HCT116 (cell line): ENCODE results near the gene MPI. TPM values are rescaled to one million over a fixed set of nuclear protein-coding genes. Genes with fewer than 3 reads are reported as not detected.

Source experiments
- ATAC-seq: fragments of 200-7000 bp; cut with Tn5 transposase; 2 replicates; pipeline ENCODE4 v1.9.1; 2020; ENCODE audit warnings: mild to moderate bottlenecking, moderate library complexity
- BruUV-seq: library from RNA; stranded (reverse); fragments of 400-500 nt; replicated peaks from 2 replicates; lab custom pipeline; 2021; lab: Mats Ljungman, UMichigan
- CTCF ChIA-PET: fragments of 300-600 bp; sonication (Branson Sonifier 250); formaldehyde crosslinking; loops from one replicate; lab custom pipeline; 2021; ENCODE audit warnings: antibody characterized with exemption; lab: Charles Lee
- POLR2A ChIA-PET: fragments of 300-600, 350-600 bp; sonication (Branson Sonifier 250); formaldehyde crosslinking; loops from one replicate; lab custom pipeline; 2021; ENCODE audit warnings: antibody characterized with exemption; lab: Charles Lee
- RAD21 ChIA-PET, 2 experiments: fragments of 300-600 bp; sonication (Branson Sonifier 250); formaldehyde crosslinking; loops; one replicate each; lab custom pipeline; 2023; ENCODE audit warnings: low total read pairs in 2 of 2; ENCODE audit not compliant: uncharacterized antibody in 2 of 2, unreplicated experiment in 2 of 2, low non-redundant PET in 1 of 2; lab: Charles Lee
- DNase-seq: peaks from one replicate; pipeline ENCODE4 v3.0.0-alpha.2; 2010; ENCODE audit warnings: low read depth, low spot score
- H2AFZ ChIP-seq: fragments of 200-600 bp; shearing (Covaris generic), sonication (generic); 2 replicates; pipeline ENCODE4 v1.6.1; 2017; ENCODE audit warnings: low read depth, mixed run types, mixed read lengths, antibody characterized with exemption, low read length; ENCODE audit not compliant: poor library complexity, severe bottlenecking
- H3K27ac ChIP-seq: 2 replicates; pipeline ENCODE4 v1.5.1; 2012; ENCODE audit warnings: low read depth, low read length
- H3K27me3 ChIP-seq: fragments of 200-600 bp; sonication (generic); 2 replicates; pipeline ENCODE4 v1.6.1; 2016; ENCODE audit warnings: mixed run types, low read length, mixed read lengths; ENCODE audit not compliant: insufficient read depth
- H3K36me3 ChIP-seq, 2 experiments: fragments of 200-500 bp in 1 of 2; fragments of 200-600 bp in 1 of 2; sonication (Bioruptor generic) in 1 of 2; sonication (generic) in 1 of 2; 2 replicates each; pipeline versions ENCODE4 v1.5.1 to v1.6.1; 2014 to 2016; ENCODE audit warnings: low read length in 2 of 2, inconsistent platforms in 1 of 2, mixed read lengths in 1 of 2, mixed run types in 1 of 2; ENCODE audit not compliant: insufficient read depth in 2 of 2, control insufficient read depth in 1 of 2
- H3K4me1 ChIP-seq, 2 experiments: fragments of 200-600 bp in 1 of 2; sonication (generic) in 1 of 2; 2 replicates each; pipeline versions ENCODE4 v1.5.1 to v1.6.1; 2012 to 2017; ENCODE audit warnings: low read length in 2 of 2, inconsistent platforms in 1 of 2, mild to moderate bottlenecking in 1 of 2, mixed read lengths in 1 of 2, mixed run types in 1 of 2, moderate library complexity in 1 of 2; ENCODE audit not compliant: insufficient read depth in 2 of 2, control insufficient read depth in 1 of 2
- H3K4me2 ChIP-seq: fragments of 200-600 bp; sonication (generic); 2 replicates; pipeline ENCODE4 v1.6.1; 2017; ENCODE audit warnings: mixed run types, low read length, mixed read lengths
- H3K4me3 ChIP-seq, 2 experiments: fragments of 200-600 bp in 1 of 2; sonication (generic) in 1 of 2; replicated peaks in 1 of 2; 2 replicates each; pipeline ENCODE4 v1.5.1; 2011 to 2016; ENCODE audit warnings: low read length in 2 of 2, control low read depth in 1 of 2, low read depth in 1 of 2, mild to moderate bottlenecking in 1 of 2, mixed read lengths in 1 of 2, mixed run types in 1 of 2
- H3K79me2 ChIP-seq: fragments of 200-600 bp; sonication (generic); 2 replicates; pipeline ENCODE4 v1.6.1; 2017; ENCODE audit warnings: mild to moderate bottlenecking, mixed run types, low read length, moderate library complexity, mixed read lengths; ENCODE audit not compliant: insufficient read depth
- H3K9ac ChIP-seq: fragments of 200-600 bp; sonication (generic); 2 replicates; pipeline ENCODE4 v1.6.1; 2016; ENCODE audit warnings: low read length, mixed read lengths
- H3K9me2 ChIP-seq: fragments of 200-600 bp; sonication (generic), shearing (Covaris generic); 2 replicates; pipeline ENCODE4 v1.6.1; 2017; ENCODE audit warnings: mixed run types, mild to moderate bottlenecking, moderate library complexity; ENCODE audit not compliant: insufficient read depth
- H3K9me3 ChIP-seq, 2 experiments: fragments of 200-500 bp in 1 of 2; fragments of 200-600 bp in 1 of 2; sonication (Bioruptor generic) in 1 of 2; sonication (generic) in 1 of 2; 2 replicates each; pipeline ENCODE4 v1.6.1; 2014 to 2017; ENCODE audit warnings: low read length in 2 of 2, mixed read lengths in 2 of 2, inconsistent platforms in 1 of 2, low read depth in 1 of 2, mild to moderate bottlenecking in 1 of 2, mixed run types in 1 of 2, moderate library complexity in 1 of 2; ENCODE audit not compliant: control insufficient read depth in 1 of 2, insufficient read depth in 1 of 2
- H4K20me1 ChIP-seq: fragments of 200-600 bp; sonication (generic), shearing (Covaris generic); 2 replicates; pipeline ENCODE4 v1.6.1; 2017; ENCODE audit warnings: mixed run types, mild to moderate bottlenecking, moderate library complexity; ENCODE audit not compliant: insufficient read depth
- ATF3 ChIP-seq: IDR thresholded peaks from 2 replicates; pipeline ENCODE4 v1.6.1; 2012
- CBX3 ChIP-seq: IDR thresholded peaks from 2 replicates; pipeline ENCODE4 v1.6.1; 2012; ENCODE audit warnings: low read depth
- CEBPB ChIP-seq: IDR thresholded peaks from 2 replicates; pipeline ENCODE4 v1.6.1; 2012; ENCODE audit warnings: low read depth
- CTCF ChIP-seq, 3 experiments: fragments of 200-600 bp in 1 of 3; sonication (generic) in 1 of 3; IDR thresholded peaks in 2 of 3; conservative IDR thresholded peaks in 1 of 3; 2 replicates each; pipeline ENCODE4 v1.5.1; 2012 to 2017; ENCODE audit warnings: low read depth in 2 of 3, low read length in 2 of 3, antibody characterized with exemption in 1 of 3, borderline replicate concordance in 1 of 3, control low read depth in 1 of 3, mild to moderate bottlenecking in 1 of 3, mixed read lengths in 1 of 3, mixed run types in 1 of 3, moderate library complexity in 1 of 3; ENCODE audit not compliant: insufficient read depth in 1 of 3
- EGR1 ChIP-seq: IDR thresholded peaks from 2 replicates; pipeline ENCODE4 v1.6.1; 2012; ENCODE audit warnings: low read depth
- EZH2 ChIP-seq: fragments of 200-600 bp; sonication (generic); IDR thresholded peaks from 2 replicates; pipeline ENCODE4 v1.6.1; 2017; ENCODE audit warnings: antibody characterized with exemption, mixed run types
- EZH2phosphoT487 ChIP-seq: fragments of 200-600 bp; IDR thresholded peaks from 2 replicates; pipeline ENCODE4 v1.6.1; 2018; ENCODE audit warnings: antibody characterized with exemption, borderline replicate concordance
- FOSL1 ChIP-seq: IDR thresholded peaks from 2 replicates; pipeline ENCODE4 v1.6.1; 2012; ENCODE audit warnings: low read depth
- JUND ChIP-seq: IDR thresholded peaks from 2 replicates; pipeline ENCODE4 v1.6.1; 2012
- MAX ChIP-seq: IDR thresholded peaks from 2 replicates; pipeline ENCODE4 v1.6.1; 2012
- POLR2A ChIP-seq: IDR thresholded peaks from 2 replicates; pipeline ENCODE4 v1.7.0; 2011; ENCODE audit warnings: borderline replicate concordance; ENCODE audit not compliant: insufficient read depth, insufficient read length; ENCODE audit errors: extremely low read depth
- POLR2AphosphoS5 ChIP-seq: IDR thresholded peaks from 2 replicates; pipeline ENCODE4 v1.6.1; 2011; ENCODE audit warnings: mild to moderate bottlenecking, low read depth, low read length, moderate library complexity
- REST ChIP-seq: IDR thresholded peaks from 2 replicates; pipeline ENCODE4 v1.6.1; 2012; ENCODE audit warnings: low read depth
- SIN3A ChIP-seq: IDR thresholded peaks from 2 replicates; pipeline ENCODE4 v1.6.1; 2012; ENCODE audit warnings: low read depth
- SP1 ChIP-seq: IDR thresholded peaks from 2 replicates; pipeline ENCODE4 v1.6.1; 2012; ENCODE audit warnings: low read depth
- SRF ChIP-seq: IDR thresholded peaks from 2 replicates; pipeline ENCODE4 v1.6.1; 2012; ENCODE audit warnings: low read depth
- TCF7L2 ChIP-seq: IDR thresholded peaks from 2 replicates; pipeline ENCODE4 v1.7.0; 2011; ENCODE audit warnings: borderline replicate concordance, inconsistent platforms; ENCODE audit not compliant: insufficient read depth, insufficient read length; ENCODE audit errors: extremely low read depth
- YY1 ChIP-seq: IDR thresholded peaks from 2 replicates; pipeline ENCODE4 v1.6.1; 2011; ENCODE audit warnings: low read length, low read depth, moderate library complexity, mild to moderate bottlenecking; ENCODE audit not compliant: insufficient replicate concordance; ENCODE audit errors: extremely low read depth
- ZBTB33 ChIP-seq: IDR thresholded peaks from 2 replicates; pipeline ENCODE4 v1.6.1; 2011; ENCODE audit warnings: mild to moderate bottlenecking, low read length, moderate library complexity; ENCODE audit not compliant: insufficient replicate concordance; ENCODE audit errors: extremely low read depth
- ZFX ChIP-seq: fragments of 450-650 bp; IDR thresholded peaks from 2 replicates; pipeline ENCODE4 v1.6.1; 2017
- intact Hi-C: fragments of 100-400 bp; cut with micrococcal nuclease; formaldehyde crosslinking; loops from 2 replicates; pipeline ENCODE4 v1.10.0; 2022
- total RNA-seq: library from RNA; stranded (reverse); gene quantifications from one replicate; pipeline ENCODE4 v1.2.1, GENCODE V29; 2021; ENCODE audit not compliant: unreplicated experiment

MPI gene
- total RNA-seq, 1 experiment from 2014 or later: 49.7 TPM

- ChIA-PET RAD21 (no interaction called here), POLR2A (interaction anchor here (0.6 kb wide), 1 partner anchor 8 kb away, joined by 3 read pairs; no protein-coding TSS in a partner anchor), CTCF (interaction anchor here (0.5 kb wide), 1 partner anchor 22 kb away, joined by 5 read pairs; no protein-coding TSS in a partner anchor)
- ATAC-seq: no peak
- Histone ChIP-seq H4K20me1 (no peaks in the 10 kb centered on the region), H3K4me1 (peaks cover 0 to 7% of the 10 kb centered on the region in 2 experiments; a peak in 1 of 4 replicates), H3K9ac (no peak overlapping the region), H3K9me2 (no peaks in the 10 kb centered on the region), H3K9me3 (peaks cover 5 to 6% of the 10 kb centered on the region in 2 experiments; a peak in 2 of 4 replicates), H3K27me3 (no peaks in the 10 kb centered on the region), H2AFZ (no peak overlapping the region), H3K4me3 (no peak overlapping the region), H3K4me2 (no peak overlapping the region), H3K36me3 (no peaks in the 10 kb centered on the region), H3K79me2 (no peaks in the 10 kb centered on the region), H3K27ac (no peak overlapping the region)
- no peak for DNase-seq
- TF ChIP-seq JUND (no peak), CBX3 (no peak), SIN3A (no peak), REST (no peak), ZBTB33 (no peak), POLR2AphosphoS5 (no peak), TCF7L2 (no peak), SRF (no peak), EZH2phosphoT487 (no peak), ATF3 (no peak), SP1 (no peak), FOSL1 (no peak), CEBPB (no peak), POLR2A (no peak), EZH2 (no peak), YY1 (no peak), ZFX (no peak), CTCF (IDR thresholded peaks at IDR 0.05 in 2 of 3, conservative IDR thresholded peaks at IDR 0.05 in 1 of 3; ENCODE audit: borderline replicate concordance in 1 of 3, insufficient read depth in 1 of 3, low read depth in 2 of 3, low read length in 2 of 3) (no peak), EGR1 (no peak), MAX (no peak)
- intact Hi-C loops: no loop called here
- BruUV-seq: no TSS peak
Measured at GRCh38 chr15:74878273-74878672, 11.6 kb upstream of the MPI start.
